CD4-positive, alpha-beta T cell treated with Interleukin-2 at 100 ng/mL for 4 hours (primary cell): ENCODE data around the gene PPM1D.
A peak's percentile ranks its signal among the peaks of the same experiment; 100 is the strongest.

Experiments
- DNase-seq: peaks from one replicate; pipeline ENCODE4 v3.0.0-alpha.2; 2020; ENCODE audit warnings: low spot score

Gene PPM1D

GRCh38 chr17:60618854-60619526 is 19.0 kb downstream of the PPM1D start:
- no peak for DNase-seq

- no peak for DNase-seq
These were observed 23.0 kb downstream of the PPM1D start for GRCh38 chr17:60622961-60623360.

- DNase-seq = no peak
These were observed 23.4 kb downstream of the PPM1D start for GRCh38 chr17:60623415-60623814.

- no peak for DNase-seq
These were observed 27.1 kb downstream of the PPM1D start for GRCh38 chr17:60627124-60627523.

- no peak for DNase-seq
These were observed 28.4 kb downstream of the PPM1D start for GRCh38 chr17:60628252-60628889.

- no peak for DNase-seq
These were observed 29.1 kb downstream of the PPM1D start for GRCh38 chr17:60629120-60629519.

- DNase-seq = no peak
These were observed 30.4 kb downstream of the PPM1D start for GRCh38 chr17:60630352-60630751.

GRCh38 chr17:60631119-60631518 is 31.1 kb downstream of the PPM1D start:
- no peak for DNase-seq

GRCh38 chr17:60637683-60638082 is 37.7 kb downstream of the PPM1D start:
- no peak for DNase-seq

- DNase-seq = no peak
These were observed 39.0 kb downstream of the PPM1D start for GRCh38 chr17:60639019-60639330.

GRCh38 chr17:60640503-60640902 is 40.5 kb downstream of the PPM1D start:
- no peak for DNase-seq

- DNase-seq = no peak
These were observed 41.1 kb downstream of the PPM1D start for GRCh38 chr17:60641126-60641525.

- DNase-seq = peak; percentile 58
These were observed 41.8 kb downstream of the PPM1D start for GRCh38 chr17:60641810-60642220.

GRCh38 chr17:60645918-60646523 is 46.0 kb downstream of the PPM1D start:
- DNase-seq = no peak

GRCh38 chr17:60646701-60647100 is 46.7 kb downstream of the PPM1D start:
- DNase-seq = no peak

- no peak for DNase-seq
These were observed 47.7 kb downstream of the PPM1D start for GRCh38 chr17:60647705-60648104.

- DNase-seq = peak; percentile 10
These were observed 52.7 kb downstream of the PPM1D start for GRCh38 chr17:60652454-60653247.

- DNase-seq = no peak
These were observed 53.6 kb downstream of the PPM1D start for GRCh38 chr17:60653569-60653968.

- no peak for DNase-seq
These were observed 56.5 kb downstream of the PPM1D start for GRCh38 chr17:60656499-60656898.

GRCh38 chr17:60659156-60659555 is 59.2 kb downstream of the PPM1D start:
- no peak for DNase-seq

- DNase-seq = no peak
These were observed 61.5 kb downstream of the PPM1D start for GRCh38 chr17:60661489-60661888.

- DNase-seq = no peak
These were observed 64.0 kb downstream of the PPM1D start for GRCh38 chr17:60664022-60664421.

GRCh38 chr17:60665602-60666001 is 65.6 kb downstream of the PPM1D start:
- no peak for DNase-seq
